Sigmoid colon (tissue), 7 donors: ENCODE measurements around the gene MRPL24. TPM values are rescaled to one million over a fixed set of nuclear protein-coding genes. Genes with fewer than 3 reads are reported as not detected.

Source experiments
- DNase-seq: peaks from one replicate; pipeline ENCODE4 v3.0.0-alpha.2; 2019
- H3K27ac ChIP-seq, 4 donors: fragments of 200-600 bp; sonication (generic); one replicate each; pipeline ENCODE4 v1.5.1; 2016 to 2019; ENCODE audit warnings: mild to moderate bottlenecking in 1 of 4
- H3K27me3 ChIP-seq, 3 donors: fragments of 200-600 bp; sonication (generic); one replicate each; pipeline ENCODE4 v1.5.1; 2019; ENCODE audit warnings: mild to moderate bottlenecking in 1 of 3
- H3K36me3 ChIP-seq, 4 donors: fragments of 200-600 bp; sonication (generic); one replicate each; pipeline ENCODE4 v1.5.1; 2016 to 2019
- H3K4me1 ChIP-seq, 4 donors: fragments of 200-600 bp; sonication (generic); one replicate each; pipeline ENCODE4 v1.5.1; 2017 to 2019
- H3K4me3 ChIP-seq, 4 donors: fragments of 200-600 bp; sonication (generic); one replicate each; pipeline ENCODE4 v1.5.1; 2017 to 2019; ENCODE audit warnings: mild to moderate bottlenecking in 2 of 4, moderate library complexity in 1 of 4
- H3K9me3 ChIP-seq, 4 donors: fragments of 200-600 bp in 3 of 4; sonication (generic) in 3 of 4; one replicate each; pipeline versions ENCODE4 v1.5.1 to v1.6.1; 2013 to 2019
- CTCF ChIP-seq, 4 experiments: fragments of 450-650 bp in 3 of 4; fragments of 200-600 bp in 1 of 4; IDR thresholded peaks; one replicate each; pipeline ENCODE4 v1.5.1; 2016 to 2019; ENCODE audit warnings: antibody characterized with exemption in 4 of 4, mild to moderate bottlenecking in 3 of 4, moderate library complexity in 2 of 4
- EP300 ChIP-seq, 4 donors: sonication (generic); formaldehyde crosslinking; IDR thresholded peaks; one replicate each; pipeline ENCODE4 v1.6.1; 2017; ENCODE audit warnings: antibody characterized with exemption in 4 of 4
- POLR2A ChIP-seq, 2 donors: fragments of 450-650 bp; IDR thresholded peaks; one replicate each; pipeline ENCODE4 v1.6.1; 2016; ENCODE audit warnings: antibody characterized with exemption in 2 of 2, mild to moderate bottlenecking in 2 of 2, moderate library complexity in 2 of 2
- POLR2AphosphoS5 ChIP-seq, 4 donors: sonication (generic); formaldehyde crosslinking; IDR thresholded peaks; one replicate each; pipeline ENCODE4 v1.6.1; 2017; ENCODE audit warnings: antibody characterized with exemption in 4 of 4
- WGBS, 2 donors: extraction: QIAGEN DNeasy Blood & Tissue Kit; methylation state at CpG; one replicate each; pipeline ENCODE4 v1.1.7; 2013; 5-methylcytosine and 5-hydroxymethylcytosine counted together
- intact Hi-C: fragments of 100-400 bp; cut with DNase I; formaldehyde crosslinking; loops from one replicate; pipeline ENCODE4 v1.15.1; 2023
- polyA plus RNA-seq, 3 donors: library from polyadenylated mRNA; stranded (reverse); fragments of 200-250 nt; gene quantifications; one replicate each; pipeline ENCODE4 v1.2.3, GENCODE V29; 2013
- total RNA-seq, 4 donors: library from RNA; depleted of rRNA; stranded (reverse); fragments of >200 nt; gene quantifications; one replicate each; pipeline ENCODE4 v1.1.0, GENCODE V29; 2016
- donor health status: healthy with polysubstance abuse.
- donor health status: Bipolar disorder and iron deficiency.
- donor health status: healthy.

The MRPL24 gene
- total and polyA plus RNA-seq, 7 donors, result 53.0 to 81.1 (median 68.5) TPM

- intact Hi-C loops, result no loop called here
- no peak for DNase-seq
- peak overlapping the region in 3 of 4 donors; percentile 83 to 87 (median 84) for H3K27ac ChIP-seq
- no peak overlapping the region for H3K4me3 ChIP-seq
- 87 to 93% methylated on average over 9 of the region's 9 CpGs for WGBS, 2 donors
- TF ChIP-seq POLR2A (IDR thresholded peaks at IDR 0.05) (no peak), POLR2AphosphoS5 (IDR thresholded peaks at IDR 0.05) (peak; percentile 14 to 85 (median 58))
- peaks cover 0 to 57% (median 55%) of the 10 kb centered on the region in 4 donors for H3K4me1 ChIP-seq
- no peaks in the 10 kb centered on the region for H3K27me3 ChIP-seq
- no peaks in the 10 kb centered on the region for H3K36me3 ChIP-seq
- no peaks in the 10 kb centered on the region for H3K9me3 ChIP-seq
Observed at GRCh38 chr1:156711011-156711817, 29.7 kb downstream of the MRPL24 start.

GRCh38 chr1:156709757-156710489 lies 31.0 kb downstream of the MRPL24 start:
- TF ChIP-seq POLR2AphosphoS5 (IDR thresholded peaks at IDR 0.05) (peak in 3 of 4 donors; percentile 16 to 56 (median 47)), CTCF (IDR thresholded peaks at IDR 0.05) (no peak)
- Histone ChIP-seq H3K4me3 (no peak overlapping the region), H3K27me3 (no peaks in the 10 kb centered on the region), H3K27ac (peak overlapping the region; percentile 51 to 87 (median 84)), H3K4me1 (peaks cover 0 to 70% (median 68%) of the 10 kb centered on the region in 4 donors), H3K36me3 (no peaks in the 10 kb centered on the region), H3K9me3 (no peaks in the 10 kb centered on the region)
- peak; percentile 87 for DNase-seq
- WGBS, 2 donors, result 24 to 60% methylated on average over 11 of the region's 11 CpGs
- intact Hi-C loops, result loop anchor here (10.0 kb wide), 1 partner anchor 185 kb away; the partner anchor contains the start of gene PEAR1

GRCh38 chr1:156709031-156709430 lies 31.9 kb downstream of the MRPL24 start:
- no peak for TF ChIP-seq POLR2A (IDR thresholded peaks at IDR 0.05)
- TF ChIP-seq POLR2AphosphoS5 (IDR thresholded peaks at IDR 0.05), result no peak
- no peak for TF ChIP-seq EP300 (IDR thresholded peaks at IDR 0.05)
- no peak for TF ChIP-seq CTCF (IDR thresholded peaks at IDR 0.05)
- whole genome bisulfite sequencing, 2 donors, result 59 to 73% methylated on average over 4 of the region's 4 CpGs
- intact Hi-C loops, result loop anchor here (10.0 kb wide), 1 partner anchor 186 kb away; the partner anchor contains the start of gene PEAR1

GRCh38 chr1:156708218-156708661 lies 32.6 kb downstream of the MRPL24 start:
- H3K4me1 ChIP-seq, result peaks cover 0 to 85% (median 80%) of the 10 kb centered on the region in 4 donors
- no peak for DNase-seq
- H3K36me3 ChIP-seq, result no peaks in the 10 kb centered on the region
- WGBS, 2 donors, result 64 to 70% methylated on average over 4 of the region's 4 CpGs
- no peak overlapping the region for H3K4me3 ChIP-seq
- no peaks in the 10 kb centered on the region for H3K27me3 ChIP-seq
- intact Hi-C loops, result loop anchor here (10.0 kb wide), 1 partner anchor 187 kb away; the partner anchor contains the start of gene PEAR1
- no peaks in the 10 kb centered on the region for H3K9me3 ChIP-seq
- H3K27ac ChIP-seq, result peak overlapping the region; percentile 81 to 87 (median 84)
- TF ChIP-seq POLR2A (IDR thresholded peaks at IDR 0.05), result no peak
- no peak for TF ChIP-seq CTCF (IDR thresholded peaks at IDR 0.05)
- TF ChIP-seq EP300 (IDR thresholded peaks at IDR 0.05), result no peak
- TF ChIP-seq POLR2AphosphoS5 (IDR thresholded peaks at IDR 0.05), result no peak

More at GRCh38 chr1:156709031-156709430, 31.9 kb downstream of the MRPL24 start:
- Histone ChIP-seq H3K4me3 (no peak overlapping the region), H3K27me3 (no peaks in the 10 kb centered on the region), H3K4me1 (peaks cover 0 to 78% (median 76%) of the 10 kb centered on the region in 4 donors), H3K9me3 (no peaks in the 10 kb centered on the region), H3K36me3 (no peaks in the 10 kb centered on the region), H3K27ac (peak overlapping the region; percentile 51 to 87 (median 84))
- DNase-seq, result no peak
